ENCODE results near the gene SV2C. TPM values are rescaled to one million over a fixed set of nuclear protein-coding genes. Genes with fewer than 3 reads are reported as not detected.

Gene SV2C
- total and polyA plus RNA-seq, 3 donors from 2014 or later = 0.24 to 0.87 (median 0.56) TPM

- Histone ChIP-seq H3K9me3 (no peaks in the 10 kb centered on the region), H3K27ac (no peak overlapping the region), H3K27me3 (no peaks in the 10 kb centered on the region), H3K4me1 (no peaks in the 10 kb centered on the region), H3K36me3 (ENCODE audit: low read depth, missing control alignments) (no peaks in the 10 kb centered on the region), H3K4me3 (no peak overlapping the region)
- 95% methylated on average over 3 of the region's 3 CpGs for WGBS, 2 donors
- DNase-seq = no peak
- TF ChIP-seq POLR2A (IDR thresholded peaks at IDR 0.05) (no peak), CTCF (IDR thresholded peaks at IDR 0.05) (no peak)
- intact Hi-C loops (cut with DNase I; ENCODE audit: low total_unique reads) = no loop called here
Measured at GRCh38 chr5:76196457-76196856, 113.3 kb downstream of the SV2C start.

GRCh38 chr5:76196886-76197489 is 113.8 kb downstream of the SV2C start:
- Histone ChIP-seq H3K9me3 (no peaks in the 10 kb centered on the region), H3K27me3 (no peaks in the 10 kb centered on the region), H3K27ac (no peak overlapping the region), H3K4me1 (no peaks in the 10 kb centered on the region), H3K36me3 (ENCODE audit: low read depth, missing control alignments) (no peaks in the 10 kb centered on the region), H3K4me3 (no peak overlapping the region)
- TF ChIP-seq POLR2A (IDR thresholded peaks at IDR 0.05) = no peak
- TF ChIP-seq CTCF (IDR thresholded peaks at IDR 0.05) = no peak
- no peak for DNase-seq
- intact Hi-C loops (cut with DNase I; ENCODE audit: low total_unique reads) = no loop called here
- WGBS, 2 donors = 88% methylated on average over 2 of the region's 2 CpGs

GRCh38 chr5:76197726-76198125 is 114.5 kb downstream of the SV2C start:
- Histone ChIP-seq H3K4me3 (no peak overlapping the region), H3K4me1 (no peaks in the 10 kb centered on the region), H3K36me3 (ENCODE audit: low read depth, missing control alignments) (no peaks in the 10 kb centered on the region), H3K9me3 (no peaks in the 10 kb centered on the region), H3K27ac (no peak overlapping the region), H3K27me3 (no peaks in the 10 kb centered on the region)
- no peak for DNase-seq
- 86 to 91% methylated on average over 3 of the region's 3 CpGs for WGBS, 2 donors
- intact Hi-C loops (cut with DNase I; ENCODE audit: low total_unique reads) = no loop called here
- TF ChIP-seq CTCF (IDR thresholded peaks at IDR 0.05) (no peak), POLR2A (IDR thresholded peaks at IDR 0.05) (no peak)

GRCh38 chr5:76199336-76200318 is 116.4 kb downstream of the SV2C start:
- H3K27me3 ChIP-seq = no peaks in the 10 kb centered on the region
- H3K4me1 ChIP-seq = no peaks in the 10 kb centered on the region
- DNase-seq = no peak
- no peaks in the 10 kb centered on the region for H3K36me3 ChIP-seq (ENCODE audit: low read depth, missing control alignments)
- no peaks in the 10 kb centered on the region for H3K9me3 ChIP-seq
- 46 to 49% methylated on average over 6 of the region's 6 CpGs for WGBS, 2 donors
- H3K27ac ChIP-seq = no peak overlapping the region
- TF ChIP-seq POLR2A (IDR thresholded peaks at IDR 0.05) (no peak), CTCF (IDR thresholded peaks at IDR 0.05) (no peak)
- H3K4me3 ChIP-seq = no peak overlapping the region
- intact Hi-C loops (cut with DNase I; ENCODE audit: low total_unique reads) = no loop called here

Measured in testis (tissue), 3 donors.